DLD1 (cell line): ENCODE data around the gene CT45A5.
"Not testable (repeated sequence)": the region's sequence is repeated elsewhere in the genome, so short reads cannot be mapped to it uniquely, and the experiment has no call there.

ENCODE experiments used
- in situ Hi-C: cut with HindIII; loops from 2 replicates; pipeline ENCODE4 v1.10.0; 2017; ENCODE audit warnings: low sequenced_read_pairs

Gene CT45A5

GRCh38 chrX:135785403-135785802 is at the start of gene CT45A5:
Gene CT45A5 (minus strand): TSS chrX:135785503. CDS start chrX:135781729, 3,774 bp downstream.
- in situ Hi-C loops: not testable (repeated sequence)

GRCh38 chrX:135819912-135820311 is 34.6 kb upstream of the CT45A5 start, which contains the start of gene CT45A2:
Gene CT45A2 (minus strand): TSS chrX:135820012. CDS start chrX:135816265, 3,747 bp downstream.
- in situ Hi-C loops: not testable (repeated sequence)

GRCh38 chrX:135802687-135803086 is 17.4 kb upstream of the CT45A5 start, which contains the start of gene CT45A6:
Gene CT45A6 (minus strand): TSS chrX:135802787. CDS start chrX:135798993, 3,794 bp downstream.
- in situ Hi-C loops: not testable (repeated sequence)

- in situ Hi-C loops: not testable (repeated sequence)
Observed at GRCh38 chrX:135768091-135768490, 17.2 kb downstream of the CT45A5 start, which contains the start of gene CT45A3. Gene CT45A3 (minus strand): TSS chrX:135768191. CDS start chrX:135764444, 3,747 bp downstream.

GRCh38 chrX:135744739-135745138 is 40.6 kb downstream of the CT45A5 start:
- in situ Hi-C loops: not testable (repeated sequence)

- in situ Hi-C loops: no loop called here
Observed at GRCh38 chrX:135741192-135741715, 44.0 kb downstream of the CT45A5 start.

- in situ Hi-C loops: no loop called here
Observed at GRCh38 chrX:135740681-135741149, 44.6 kb downstream of the CT45A5 start.

GRCh38 chrX:135737366-135738071 is 47.8 kb downstream of the CT45A5 start:
- in situ Hi-C loops: no loop called here

GRCh38 chrX:135734666-135735065 is 50.6 kb downstream of the CT45A5 start:
- in situ Hi-C loops: not testable (repeated sequence)
